Hematopoietic multipotent progenitor cell treated with erythropoietin and hydrocortisone succinate and interleukin-3 and kit ligand, for 15 days (in vitro differentiated cells): Measurements from ENCODE around the gene MAGED2.
"Not testable (repeated sequence)": the region's sequence is repeated elsewhere in the genome, so short reads cannot be mapped to it uniquely, and the experiment has no call there.

Experiments
- DNase-seq: peaks from one replicate; pipeline ENCODE4 v3.0.0-alpha.2; 2015; ENCODE audit warnings: low spot score

Gene MAGED2

GRCh38 chrX:54819201-54819600 lies 11.7 kb downstream of the MAGED2 start:
- no peak for DNase-seq

DNA sequence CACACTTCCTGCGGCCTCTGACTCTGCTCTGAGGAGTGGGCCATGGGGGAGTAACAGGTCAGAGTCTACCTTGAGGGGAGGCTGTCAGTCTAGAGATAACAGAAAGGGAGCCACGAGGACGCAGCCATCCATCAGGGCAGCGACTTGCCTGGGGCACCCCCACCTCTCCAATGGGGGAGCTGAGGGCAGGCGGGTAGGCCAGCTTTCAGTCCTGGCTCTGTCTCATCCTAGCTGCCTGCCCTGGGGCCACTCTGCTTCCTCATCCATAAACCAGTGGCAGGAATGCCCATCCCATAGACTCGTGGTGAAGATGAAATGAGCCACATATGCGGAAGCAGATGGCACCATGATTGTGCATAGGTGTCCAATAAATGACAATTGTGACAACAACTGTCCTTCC lies 13.2 kb downstream of the MAGED2 start:
- DNase-seq = no peak

- no peak for DNase-seq
Measured at GRCh38 chrX:54821310-54821709, 13.8 kb downstream of the MAGED2 start.

DNA sequence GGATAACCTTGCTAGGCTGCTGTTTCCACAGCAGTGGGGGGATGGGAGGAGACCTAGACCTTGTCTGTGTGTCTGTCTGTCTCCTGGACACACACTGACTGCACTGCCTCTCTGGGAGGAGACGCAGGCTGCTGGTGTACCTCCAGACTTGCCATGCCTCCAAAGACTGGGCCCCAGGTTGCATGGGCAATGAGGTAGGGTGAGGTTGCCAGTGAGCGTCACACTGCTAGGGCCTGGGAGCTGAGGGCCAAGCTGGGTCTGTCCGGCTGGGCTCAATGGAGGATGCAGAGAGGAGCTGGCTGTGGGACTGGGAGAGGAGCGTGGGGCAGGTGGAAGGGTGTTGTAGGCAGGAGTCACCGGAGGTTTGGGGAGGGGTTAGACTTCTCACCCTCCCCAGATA lies 16.6 kb downstream of the MAGED2 start:
- no peak for DNase-seq

DNA sequence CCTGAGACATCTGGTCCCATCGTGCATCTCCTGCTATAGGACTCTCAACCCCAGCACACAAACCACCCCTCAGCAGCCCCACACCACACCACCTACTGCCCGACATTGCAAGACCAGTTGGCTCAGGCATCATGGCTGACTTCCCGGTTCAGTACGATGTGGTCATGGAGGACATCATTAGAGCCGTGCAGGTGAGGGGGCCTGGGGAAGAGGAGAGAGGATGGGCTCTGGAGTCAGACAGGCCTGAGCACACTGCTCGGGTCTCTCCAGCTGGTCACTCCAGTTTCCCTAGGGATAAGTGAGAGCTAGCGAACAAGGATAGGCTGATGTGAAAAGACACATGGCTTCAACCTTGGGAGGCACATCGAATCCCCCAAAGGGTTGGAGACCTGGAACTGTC lies 17.2 kb downstream of the MAGED2 start:
- no peak for DNase-seq

- peak; percentile 4 for DNase-seq
Measured at GRCh38 chrX:54825716-54826438, 18.3 kb downstream of the MAGED2 start.

DNA sequence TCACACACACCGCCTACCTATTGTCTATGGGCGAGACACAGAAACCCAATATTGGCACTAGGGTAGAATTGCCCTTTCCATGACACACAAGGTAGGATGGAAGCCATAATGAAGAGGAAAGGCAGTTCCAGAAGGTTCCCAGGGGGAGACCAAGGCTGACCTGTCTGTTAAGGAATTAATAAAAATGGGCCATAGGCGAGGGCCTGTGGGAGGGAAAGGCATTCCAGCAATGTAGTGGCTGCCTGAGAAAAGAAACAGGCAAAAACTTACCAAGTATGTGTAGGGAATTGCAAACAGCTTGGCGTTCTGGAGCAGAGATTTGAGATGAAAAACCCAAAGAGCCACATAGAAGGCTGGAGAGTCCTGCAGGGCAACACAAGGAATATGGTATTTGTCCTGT lies 19.1 kb downstream of the MAGED2 start:
- no peak for DNase-seq

GRCh38 chrX:54838583-54838982 lies 31.0 kb downstream of the MAGED2 start:
- DNase-seq = no peak

- DNase-seq = not testable (repeated sequence)
Measured at GRCh38 chrX:54841184-54841874, 33.8 kb downstream of the MAGED2 start.

DNA sequence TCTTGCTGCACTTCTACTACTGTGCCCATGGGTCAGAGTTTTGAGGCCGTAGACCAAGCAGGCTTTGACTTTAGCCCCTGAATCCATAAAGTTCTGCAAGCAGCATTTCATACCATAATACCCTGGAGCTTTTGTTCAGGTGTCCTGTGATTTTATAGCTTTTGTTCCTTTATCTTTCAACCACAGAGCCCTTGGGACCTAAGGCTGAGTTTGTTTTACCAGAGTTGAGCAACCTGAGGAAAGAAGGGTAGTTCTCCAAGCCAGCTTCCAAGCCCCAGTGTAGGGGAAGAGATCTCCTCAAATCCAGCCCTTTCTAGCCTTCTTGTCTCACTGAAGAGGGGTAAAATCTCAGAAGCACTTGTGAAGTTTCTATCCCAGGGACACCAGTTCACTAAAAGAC lies 35.1 kb downstream of the MAGED2 start:
- no peak for DNase-seq

- no peak for DNase-seq
Measured at GRCh38 chrX:54843050-54843449, 35.5 kb downstream of the MAGED2 start.

- not testable (repeated sequence) for DNase-seq
Measured at GRCh38 chrX:54847700-54848099, 40.2 kb downstream of the MAGED2 start.

- no peak for DNase-seq
Measured at GRCh38 chrX:54865208-54865607, 57.7 kb downstream of the MAGED2 start.
